GM23338 (cell line): ENCODE data around the gene SIL1.

Experiments
- CREB1 ChIP-seq: fragments of 250-450 bp; sonication (Bioruptor Pico); IDR thresholded peaks from 2 replicates; pipeline ENCODE4 v1.5.0; 2020; ENCODE audit warnings: low read depth, mild to moderate bottlenecking, moderate library complexity
- EZH2 ChIP-seq: fragments of 200-600 bp; sonication (generic); IDR thresholded peaks from one replicate; pipeline ENCODE4 v1.8.0; 2017; ENCODE audit warnings: antibody characterized with exemption, mild to moderate bottlenecking, low read depth; ENCODE audit not compliant: unreplicated experiment
- EZH2phosphoT487 ChIP-seq: fragments of 200-600 bp; sonication (generic); IDR thresholded peaks from one replicate; pipeline ENCODE4 v1.8.1; 2018; ENCODE audit warnings: antibody characterized with exemption; ENCODE audit not compliant: unreplicated experiment
- NANOG ChIP-seq: IDR thresholded peaks from 2 replicates; pipeline ENCODE4 v1.6.1; 2016; ENCODE audit warnings: antibody characterized with exemption, borderline replicate concordance
- POLR2AphosphoS5 ChIP-seq: IDR thresholded peaks from 2 replicates; pipeline ENCODE4 v1.6.1; 2016; ENCODE audit warnings: antibody characterized with exemption, low read depth
- ZNF331 ChIP-seq: fragments of 250-450 bp; sonication (Bioruptor Pico); IDR thresholded peaks from 2 replicates; pipeline ENCODE4 v1.5.0; 2020; ENCODE audit warnings: low read depth, mild to moderate bottlenecking, moderate library complexity
- TF ChIP-seq, protein P1 (sequence below), 2 experiments: fragments of 200-600 bp in 1 of 2; sonication (generic) in 1 of 2; conservative IDR thresholded peaks; 2 replicates each; pipeline versions ENCODE4 v1.5.1 to v1.6.1; 2016 to 2017; ENCODE audit warnings: antibody characterized with exemption in 2 of 2, low read depth in 2 of 2, mild to moderate bottlenecking in 2 of 2, moderate library complexity in 1 of 2
- TF ChIP-seq, protein P2 (sequence below): IDR thresholded peaks from one replicate; pipeline ENCODE4 v1.6.1; 2018; ENCODE audit warnings: antibody characterized with exemption; ENCODE audit not compliant: unreplicated experiment
- TF ChIP-seq, protein P3 (sequence below): IDR thresholded peaks from 2 replicates; pipeline ENCODE4 v1.6.1; 2016; ENCODE audit warnings: antibody characterized with exemption

DNA sequence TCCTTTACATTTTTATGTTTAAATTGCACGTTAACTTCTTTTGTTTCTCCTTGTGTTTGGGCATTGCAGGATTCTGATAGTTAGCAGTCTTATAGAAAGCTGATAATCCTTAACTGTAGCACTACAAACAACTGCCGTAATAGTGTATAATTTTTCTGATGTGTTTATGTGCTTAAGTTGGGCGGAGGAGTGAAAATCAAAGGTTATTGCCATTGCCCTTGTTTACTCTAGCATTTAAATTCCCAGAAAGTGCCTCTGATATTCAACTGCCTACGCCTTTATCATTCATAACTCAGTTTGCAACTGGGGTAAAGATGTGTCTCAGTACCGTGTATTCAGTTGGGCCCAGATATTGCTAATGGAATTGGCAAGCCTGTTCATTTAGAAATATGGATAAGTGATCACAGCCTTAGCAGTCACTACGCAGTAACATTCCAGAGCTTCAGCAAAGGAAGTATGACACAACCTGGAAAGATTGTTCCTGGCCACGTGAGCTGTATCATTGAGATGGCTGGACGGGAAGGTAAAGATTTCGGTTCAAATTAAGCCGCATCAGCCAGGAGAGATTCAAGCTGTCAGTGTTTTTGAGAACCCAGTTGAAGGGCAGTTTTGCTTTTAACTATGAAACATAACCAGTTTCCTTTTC lies 294.9 kb downstream of the SIL1 start:
- TF ChIP-seq, protein P1, sequence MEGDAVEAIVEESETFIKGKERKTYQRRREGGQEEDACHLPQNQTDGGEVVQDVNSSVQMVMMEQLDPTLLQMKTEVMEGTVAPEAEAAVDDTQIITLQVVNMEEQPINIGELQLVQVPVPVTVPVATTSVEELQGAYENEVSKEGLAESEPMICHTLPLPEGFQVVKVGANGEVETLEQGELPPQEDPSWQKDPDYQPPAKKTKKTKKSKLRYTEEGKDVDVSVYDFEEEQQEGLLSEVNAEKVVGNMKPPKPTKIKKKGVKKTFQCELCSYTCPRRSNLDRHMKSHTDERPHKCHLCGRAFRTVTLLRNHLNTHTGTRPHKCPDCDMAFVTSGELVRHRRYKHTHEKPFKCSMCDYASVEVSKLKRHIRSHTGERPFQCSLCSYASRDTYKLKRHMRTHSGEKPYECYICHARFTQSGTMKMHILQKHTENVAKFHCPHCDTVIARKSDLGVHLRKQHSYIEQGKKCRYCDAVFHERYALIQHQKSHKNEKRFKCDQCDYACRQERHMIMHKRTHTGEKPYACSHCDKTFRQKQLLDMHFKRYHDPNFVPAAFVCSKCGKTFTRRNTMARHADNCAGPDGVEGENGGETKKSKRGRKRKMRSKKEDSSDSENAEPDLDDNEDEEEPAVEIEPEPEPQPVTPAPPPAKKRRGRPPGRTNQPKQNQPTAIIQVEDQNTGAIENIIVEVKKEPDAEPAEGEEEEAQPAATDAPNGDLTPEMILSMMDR (conservative IDR thresholded peaks at IDR 0.05; ENCODE audit: low read depth in 2 of 2): no peak
- TF ChIP-seq, protein P2, sequence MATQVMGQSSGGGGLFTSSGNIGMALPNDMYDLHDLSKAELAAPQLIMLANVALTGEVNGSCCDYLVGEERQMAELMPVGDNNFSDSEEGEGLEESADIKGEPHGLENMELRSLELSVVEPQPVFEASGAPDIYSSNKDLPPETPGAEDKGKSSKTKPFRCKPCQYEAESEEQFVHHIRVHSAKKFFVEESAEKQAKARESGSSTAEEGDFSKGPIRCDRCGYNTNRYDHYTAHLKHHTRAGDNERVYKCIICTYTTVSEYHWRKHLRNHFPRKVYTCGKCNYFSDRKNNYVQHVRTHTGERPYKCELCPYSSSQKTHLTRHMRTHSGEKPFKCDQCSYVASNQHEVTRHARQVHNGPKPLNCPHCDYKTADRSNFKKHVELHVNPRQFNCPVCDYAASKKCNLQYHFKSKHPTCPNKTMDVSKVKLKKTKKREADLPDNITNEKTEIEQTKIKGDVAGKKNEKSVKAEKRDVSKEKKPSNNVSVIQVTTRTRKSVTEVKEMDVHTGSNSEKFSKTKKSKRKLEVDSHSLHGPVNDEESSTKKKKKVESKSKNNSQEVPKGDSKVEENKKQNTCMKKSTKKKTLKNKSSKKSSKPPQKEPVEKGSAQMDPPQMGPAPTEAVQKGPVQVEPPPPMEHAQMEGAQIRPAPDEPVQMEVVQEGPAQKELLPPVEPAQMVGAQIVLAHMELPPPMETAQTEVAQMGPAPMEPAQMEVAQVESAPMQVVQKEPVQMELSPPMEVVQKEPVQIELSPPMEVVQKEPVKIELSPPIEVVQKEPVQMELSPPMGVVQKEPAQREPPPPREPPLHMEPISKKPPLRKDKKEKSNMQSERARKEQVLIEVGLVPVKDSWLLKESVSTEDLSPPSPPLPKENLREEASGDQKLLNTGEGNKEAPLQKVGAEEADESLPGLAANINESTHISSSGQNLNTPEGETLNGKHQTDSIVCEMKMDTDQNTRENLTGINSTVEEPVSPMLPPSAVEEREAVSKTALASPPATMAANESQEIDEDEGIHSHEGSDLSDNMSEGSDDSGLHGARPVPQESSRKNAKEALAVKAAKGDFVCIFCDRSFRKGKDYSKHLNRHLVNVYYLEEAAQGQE: no peak
- TF ChIP-seq EZH2phosphoT487 (no peak), EZH2 (no peak), POLR2AphosphoS5 (no peak), ZNF331 (CRISPR knock-in tag) (no peak), NANOG (no peak), CREB1 (CRISPR knock-in tag) (no peak)
- TF ChIP-seq, protein P3, sequence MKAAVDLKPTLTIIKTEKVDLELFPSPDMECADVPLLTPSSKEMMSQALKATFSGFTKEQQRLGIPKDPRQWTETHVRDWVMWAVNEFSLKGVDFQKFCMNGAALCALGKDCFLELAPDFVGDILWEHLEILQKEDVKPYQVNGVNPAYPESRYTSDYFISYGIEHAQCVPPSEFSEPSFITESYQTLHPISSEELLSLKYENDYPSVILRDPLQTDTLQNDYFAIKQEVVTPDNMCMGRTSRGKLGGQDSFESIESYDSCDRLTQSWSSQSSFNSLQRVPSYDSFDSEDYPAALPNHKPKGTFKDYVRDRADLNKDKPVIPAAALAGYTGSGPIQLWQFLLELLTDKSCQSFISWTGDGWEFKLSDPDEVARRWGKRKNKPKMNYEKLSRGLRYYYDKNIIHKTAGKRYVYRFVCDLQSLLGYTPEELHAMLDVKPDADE: no peak
